Measurements from ENCODE around the gene LMAN1L.

LMAN1L gene

DNA sequence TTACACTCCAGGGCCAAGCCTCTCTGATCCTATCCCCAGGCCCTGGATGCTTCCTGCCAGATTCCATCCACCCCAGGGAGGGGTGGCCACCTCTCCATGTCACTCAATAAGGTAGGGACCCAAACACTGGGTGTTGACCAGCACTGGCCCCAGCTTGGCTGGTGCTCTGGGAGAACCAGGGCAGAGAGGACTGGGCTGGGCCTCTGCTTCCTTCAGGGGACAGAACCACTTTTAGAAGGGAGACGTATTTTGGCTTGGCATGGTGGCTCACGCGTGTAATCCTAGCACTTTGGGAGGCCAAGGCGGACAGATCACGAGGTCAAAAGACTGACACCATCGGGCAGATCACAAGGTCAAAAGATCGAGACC is 9.1 kb downstream of the LMAN1L start:
- peaks cover 30% of the 10 kb centered on the region for H3K27me3 ChIP-seq (ENCODE audit: insufficient read depth, insufficient read length)
- no peak for DNase-seq (ENCODE audit: low read depth, low spot score)
- no peaks in the 10 kb centered on the region for H3K36me3 ChIP-seq (ENCODE audit: insufficient read depth, insufficient read length, low read length)
- no peak overlapping the region for H3K9ac ChIP-seq (ENCODE audit: insufficient read length, low read depth)
- no peak overlapping the region for H3K4me3 ChIP-seq (ENCODE audit: insufficient read length, low read depth)
- peaks cover 37% of the 10 kb centered on the region for H3K4me1 ChIP-seq (ENCODE audit: insufficient read depth, insufficient read length)
- TF ChIP-seq ZNF274 (IDR thresholded peaks at IDR 0.05; ENCODE audit: low read depth, low read length) (no peak), SUZ12 (IDR thresholded peaks at IDR 0.05; ENCODE audit: extremely low read depth, insufficient read depth, insufficient read length) (no peak), YY1 (IDR thresholded peaks at IDR 0.05; ENCODE audit: insufficient read depth, insufficient read length) (no peak)
- H3K9me3 ChIP-seq (ENCODE audit: insufficient read depth, low read length): no peaks in the 10 kb centered on the region

DNA sequence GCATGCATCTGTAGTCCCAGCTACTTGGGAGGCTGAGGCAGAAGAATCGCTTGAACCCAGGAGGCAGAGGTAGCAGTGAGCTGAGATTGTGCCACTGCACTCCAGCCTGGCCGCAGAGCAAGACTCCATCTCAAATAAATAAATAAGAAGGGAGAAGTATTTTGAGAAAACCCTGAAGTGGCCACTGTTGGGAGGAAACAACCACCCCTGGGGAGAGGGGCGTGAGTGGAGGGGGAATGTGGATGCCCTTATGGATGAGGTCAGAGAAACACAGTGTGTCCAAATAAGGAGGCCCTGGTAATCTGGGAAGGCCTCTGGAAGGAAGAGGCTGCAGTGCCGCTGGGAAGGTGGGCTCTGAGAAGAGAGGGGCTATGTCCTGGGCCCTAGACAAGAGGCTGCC is 9.6 kb downstream of the LMAN1L start:
- no peaks in the 10 kb centered on the region for H3K9me3 ChIP-seq (ENCODE audit: insufficient read depth, low read length)
- no peak for TF ChIP-seq SUZ12 (IDR thresholded peaks at IDR 0.05; ENCODE audit: extremely low read depth, insufficient read depth, insufficient read length)
- no peak for TF ChIP-seq ZNF274 (IDR thresholded peaks at IDR 0.05; ENCODE audit: low read depth, low read length)
- no peak for TF ChIP-seq YY1 (IDR thresholded peaks at IDR 0.05; ENCODE audit: insufficient read depth, insufficient read length)
- DNase-seq (ENCODE audit: low read depth, low spot score): no peak
- peaks cover 34% of the 10 kb centered on the region for H3K27me3 ChIP-seq (ENCODE audit: insufficient read depth, insufficient read length)
- H3K36me3 ChIP-seq (ENCODE audit: insufficient read depth, insufficient read length, low read length): no peaks in the 10 kb centered on the region
- H3K9ac ChIP-seq (ENCODE audit: insufficient read length, low read depth): no peak overlapping the region
- no peak overlapping the region for H3K4me3 ChIP-seq (ENCODE audit: insufficient read length, low read depth)
- H3K4me1 ChIP-seq (ENCODE audit: insufficient read depth, insufficient read length): peaks cover 32% of the 10 kb centered on the region

DNA sequence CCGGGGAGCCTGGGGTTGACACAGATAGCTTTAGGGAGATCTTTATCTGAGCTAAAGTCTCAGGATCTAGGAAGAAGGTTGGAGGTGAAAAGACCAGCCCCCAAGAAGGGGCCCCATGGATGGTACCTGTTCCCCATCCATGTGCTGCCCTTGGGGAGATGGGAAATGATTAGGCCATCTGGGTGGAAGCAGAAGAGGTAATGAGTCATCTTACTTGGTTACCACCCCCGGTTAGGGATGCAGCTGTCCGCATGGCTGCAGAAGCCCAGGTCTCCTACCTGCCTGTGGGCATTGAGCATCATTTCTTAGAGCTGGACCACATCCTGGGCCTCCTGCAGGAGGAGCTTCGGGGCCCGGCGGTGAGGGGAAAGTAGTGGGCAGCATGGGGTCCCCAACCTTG is 10.7 kb downstream of the LMAN1L start:
- Histone ChIP-seq H3K27me3 (ENCODE audit: insufficient read depth, insufficient read length) (peaks cover 45% of the 10 kb centered on the region), H3K9me3 (ENCODE audit: insufficient read depth, low read length) (no peaks in the 10 kb centered on the region), H3K9ac (ENCODE audit: insufficient read length, low read depth) (no peak overlapping the region), H3K36me3 (ENCODE audit: insufficient read depth, insufficient read length, low read length) (no peaks in the 10 kb centered on the region), H3K4me3 (ENCODE audit: insufficient read length, low read depth) (no peak overlapping the region), H3K4me1 (ENCODE audit: insufficient read depth, insufficient read length) (peaks cover 29% of the 10 kb centered on the region)
- DNase-seq (ENCODE audit: low read depth, low spot score): no peak
- TF ChIP-seq ZNF274 (IDR thresholded peaks at IDR 0.05; ENCODE audit: low read depth, low read length) (no peak), YY1 (IDR thresholded peaks at IDR 0.05; ENCODE audit: insufficient read depth, insufficient read length) (no peak), SUZ12 (IDR thresholded peaks at IDR 0.05; ENCODE audit: extremely low read depth, insufficient read depth, insufficient read length) (no peak)

DNA sequence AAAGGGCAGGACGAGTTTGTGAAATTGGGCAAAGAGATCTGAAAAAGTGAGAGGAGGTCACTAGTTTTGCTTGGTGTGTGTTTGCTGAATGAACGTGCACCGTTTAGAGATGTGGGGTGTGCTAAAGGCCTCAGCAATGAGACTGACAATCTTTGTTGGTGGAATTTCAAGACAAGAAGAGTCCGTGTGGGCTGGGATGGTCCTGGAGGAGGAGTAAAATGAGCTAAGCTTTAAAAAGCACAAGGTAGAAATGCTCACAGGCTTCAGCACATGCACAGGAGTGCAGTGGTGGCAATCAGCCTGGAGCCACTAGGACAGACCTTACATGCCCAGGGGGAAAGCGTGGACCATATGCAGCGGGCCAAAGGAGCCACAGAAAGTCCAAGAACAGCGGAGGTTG is 12.3 kb downstream of the LMAN1L start:
- Histone ChIP-seq H3K36me3 (ENCODE audit: insufficient read depth, insufficient read length, low read length) (no peaks in the 10 kb centered on the region), H3K4me1 (ENCODE audit: insufficient read depth, insufficient read length) (peaks cover 21% of the 10 kb centered on the region), H3K9me3 (ENCODE audit: insufficient read depth, low read length) (no peaks in the 10 kb centered on the region), H3K9ac (ENCODE audit: insufficient read length, low read depth) (peak overlapping the region; percentile 38), H3K4me3 (ENCODE audit: insufficient read length, low read depth) (no peak overlapping the region), H3K27me3 (ENCODE audit: insufficient read depth, insufficient read length) (peaks cover 48% of the 10 kb centered on the region)
- no peak for DNase-seq (ENCODE audit: low read depth, low spot score)
- TF ChIP-seq SUZ12 (IDR thresholded peaks at IDR 0.05; ENCODE audit: extremely low read depth, insufficient read depth, insufficient read length) (no peak), YY1 (IDR thresholded peaks at IDR 0.05; ENCODE audit: insufficient read depth, insufficient read length) (no peak), ZNF274 (IDR thresholded peaks at IDR 0.05; ENCODE audit: low read depth, low read length) (no peak)

DNA sequence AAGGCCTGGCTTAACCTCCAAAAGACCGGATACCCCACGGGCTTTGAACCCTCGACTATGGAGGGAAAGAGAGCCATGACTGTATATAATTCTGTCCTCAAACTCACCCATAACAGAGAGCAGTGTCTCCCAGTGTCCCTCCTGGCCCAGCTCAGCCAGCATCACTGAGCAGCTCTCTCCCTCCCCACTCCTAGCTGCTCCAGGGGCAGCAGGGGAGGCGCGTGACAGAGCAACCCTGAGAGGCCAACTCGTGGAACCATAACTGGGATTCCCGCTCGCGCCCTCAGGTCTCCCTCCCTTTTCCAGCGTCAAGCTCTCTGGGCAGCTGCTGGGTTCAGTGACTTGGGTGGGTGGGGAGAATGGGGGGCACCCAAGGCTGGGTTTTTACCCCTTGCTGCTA is 13.2 kb downstream of the LMAN1L start:
- no peak for TF ChIP-seq YY1 (IDR thresholded peaks at IDR 0.05; ENCODE audit: insufficient read depth, insufficient read length)
- no peak for TF ChIP-seq ZNF274 (IDR thresholded peaks at IDR 0.05; ENCODE audit: low read depth, low read length)
- no peak for TF ChIP-seq SUZ12 (IDR thresholded peaks at IDR 0.05; ENCODE audit: extremely low read depth, insufficient read depth, insufficient read length)
- H3K9me3 ChIP-seq (ENCODE audit: insufficient read depth, low read length): no peaks in the 10 kb centered on the region
- no peaks in the 10 kb centered on the region for H3K36me3 ChIP-seq (ENCODE audit: insufficient read depth, insufficient read length, low read length)
- no peak overlapping the region for H3K9ac ChIP-seq (ENCODE audit: insufficient read length, low read depth)
- DNase-seq (ENCODE audit: low read depth, low spot score): no peak
- peaks cover 48% of the 10 kb centered on the region for H3K27me3 ChIP-seq (ENCODE audit: insufficient read depth, insufficient read length)
- peaks cover 12% of the 10 kb centered on the region for H3K4me1 ChIP-seq (ENCODE audit: insufficient read depth, insufficient read length)
- no peak overlapping the region for H3K4me3 ChIP-seq (ENCODE audit: insufficient read length, low read depth)

DNA sequence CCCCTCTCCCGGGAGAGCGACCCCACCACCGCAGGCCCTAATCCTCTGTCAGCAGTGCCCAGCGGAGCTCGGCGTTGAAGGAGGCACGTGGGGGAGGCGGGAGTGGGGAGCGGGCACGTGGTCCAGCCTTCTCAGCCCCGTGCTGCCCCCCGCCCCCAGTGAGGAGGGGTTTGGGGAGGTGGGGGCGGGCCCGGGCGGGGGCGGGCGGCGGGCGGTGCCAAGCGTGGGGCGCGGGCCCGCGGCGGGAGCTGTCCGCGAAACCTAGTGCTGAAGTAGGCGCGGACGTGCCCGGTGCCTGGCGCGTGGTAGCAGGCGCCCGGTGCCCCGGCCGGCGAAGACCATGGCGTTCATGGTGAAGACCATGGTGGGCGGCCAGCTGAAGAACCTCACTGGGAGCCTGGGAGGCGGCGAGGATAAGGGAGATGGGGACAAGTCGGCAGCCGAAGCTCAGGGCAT is 13.8 kb downstream of the LMAN1L start, which contains the start of gene CPLX3:
CPLX3 (plus strand) TSS at position 264 of the 456 bp plus-strand sequence; CDS start at position 341, 77 bp downstream.
- H3K27me3 ChIP-seq (ENCODE audit: insufficient read depth, insufficient read length): peaks cover 48% of the 10 kb centered on the region
- no peaks in the 10 kb centered on the region for H3K36me3 ChIP-seq (ENCODE audit: insufficient read depth, insufficient read length, low read length)
- no peak for DNase-seq (ENCODE audit: low read depth, low spot score)
- no peak within 1 kb of the TSS for H3K9ac ChIP-seq (ENCODE audit: insufficient read length, low read depth)
- TF ChIP-seq SUZ12 (IDR thresholded peaks at IDR 0.05; ENCODE audit: extremely low read depth, insufficient read depth, insufficient read length): no peak
- TF ChIP-seq ZNF274 (IDR thresholded peaks at IDR 0.05; ENCODE audit: low read depth, low read length): no peak
- H3K4me3 ChIP-seq (ENCODE audit: insufficient read length, low read depth): no peak within 1 kb of the TSS
- H3K9me3 ChIP-seq (ENCODE audit: insufficient read depth, low read length): no peaks in the 10 kb centered on the region
- peaks cover 7% of the 10 kb centered on the region for H3K4me1 ChIP-seq (ENCODE audit: insufficient read depth, insufficient read length)

DNA sequence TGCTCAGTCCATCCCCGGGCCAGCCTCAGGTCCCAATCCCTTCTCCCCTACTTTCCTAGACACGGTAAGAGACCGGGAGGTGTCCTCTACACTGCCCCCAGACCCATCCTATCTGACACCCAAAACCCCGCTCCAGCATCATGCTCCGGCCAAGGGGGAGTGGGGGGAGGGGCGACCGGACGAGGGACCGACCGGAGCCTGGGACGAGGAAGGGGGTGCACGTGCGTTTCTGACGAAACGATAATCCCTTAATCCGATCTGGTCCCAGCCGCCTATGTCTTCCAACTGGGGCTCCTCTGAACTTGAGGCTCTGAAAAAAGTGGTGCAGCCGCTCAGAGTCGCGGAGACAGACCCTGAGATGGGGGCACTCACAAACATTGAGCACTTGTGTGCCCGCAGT is 14.3 kb downstream of the LMAN1L start:
- H3K27me3 ChIP-seq (ENCODE audit: insufficient read depth, insufficient read length): peaks cover 48% of the 10 kb centered on the region

More for the DNA sequence above, 14.3 kb downstream of the LMAN1L start:
- no peaks in the 10 kb centered on the region for H3K36me3 ChIP-seq (ENCODE audit: insufficient read depth, insufficient read length, low read length)
- no peak for DNase-seq (ENCODE audit: low read depth, low spot score)
- H3K9ac ChIP-seq (ENCODE audit: insufficient read length, low read depth): no peak overlapping the region
- H3K4me3 ChIP-seq (ENCODE audit: insufficient read length, low read depth): no peak overlapping the region
- TF ChIP-seq ZNF274 (IDR thresholded peaks at IDR 0.05; ENCODE audit: low read depth, low read length): no peak
- TF ChIP-seq SUZ12 (IDR thresholded peaks at IDR 0.05; ENCODE audit: extremely low read depth, insufficient read depth, insufficient read length): no peak
- TF ChIP-seq YY1 (IDR thresholded peaks at IDR 0.05; ENCODE audit: insufficient read depth, insufficient read length): no peak
- H3K9me3 ChIP-seq (ENCODE audit: insufficient read depth, low read length): no peaks in the 10 kb centered on the region
- H3K4me1 ChIP-seq (ENCODE audit: insufficient read depth, insufficient read length): peaks cover 3% of the 10 kb centered on the region

Data from NT2/D1 (cell line).